A549 (cell line): ENCODE results near the gene COQ8B.

Source experiments
- BHLHE40 ChIP-seq: IDR thresholded peaks from 2 replicates; pipeline ENCODE4 v1.6.1; 2012; ENCODE audit warnings: low read depth, low read length, inconsistent platforms
- CEBPB ChIP-seq, 2 experiments: fragments of >200 bp in 1 of 2; sonication (Bioruptor Twin) in 1 of 2; formaldehyde crosslinking in 1 of 2; IDR thresholded peaks; 2 replicates each; pipeline ENCODE4 v1.6.1; 2012 to 2016
- EP300 ChIP-seq, 2 experiments: fragments of >200 bp; sonication (Bioruptor Twin); formaldehyde crosslinking; IDR thresholded peaks; 2 replicates in 1 of 2; 3 replicates in 1 of 2; pipeline ENCODE4 v1.6.1; 2016 to 2017
- ESRRA ChIP-seq: fragments of 150-350 bp; IDR thresholded peaks from 2 replicates; pipeline ENCODE4 v1.6.1; 2014; ENCODE audit warnings: mild to moderate bottlenecking, low read length, borderline replicate concordance
- JUNB ChIP-seq: fragments of >200 bp; sonication (Bioruptor Twin); formaldehyde crosslinking; IDR thresholded peaks from 2 replicates; pipeline ENCODE4 v1.6.1; 2016
- POLR2A ChIP-seq: IDR thresholded peaks from 2 replicates; pipeline ENCODE4 v1.6.1; 2012; ENCODE audit warnings: mild to moderate bottlenecking, low read length
- SMC3 ChIP-seq: fragments of >200 bp; sonication (Bioruptor Twin); formaldehyde crosslinking; IDR thresholded peaks from 3 replicates; pipeline ENCODE4 v1.6.1; 2018; ENCODE audit warnings: inconsistent platforms
- TF ChIP-seq, protein P1 (sequence below): fragments of 200-600 bp; sonication (generic); IDR thresholded peaks from 2 replicates; pipeline ENCODE4 v1.6.1; 2016; ENCODE audit warnings: antibody characterized with exemption, mild to moderate bottlenecking, moderate library complexity
- TF ChIP-seq, protein P2 (sequence below): fragments of >200 bp; sonication (Bioruptor Twin); formaldehyde crosslinking; IDR thresholded peaks from 3 replicates; pipeline ENCODE4 v1.5.1; 2016
- TF ChIP-seq, protein P3 (sequence below): IDR thresholded peaks from 2 replicates; pipeline ENCODE4 v1.6.1; 2012

DNA sequence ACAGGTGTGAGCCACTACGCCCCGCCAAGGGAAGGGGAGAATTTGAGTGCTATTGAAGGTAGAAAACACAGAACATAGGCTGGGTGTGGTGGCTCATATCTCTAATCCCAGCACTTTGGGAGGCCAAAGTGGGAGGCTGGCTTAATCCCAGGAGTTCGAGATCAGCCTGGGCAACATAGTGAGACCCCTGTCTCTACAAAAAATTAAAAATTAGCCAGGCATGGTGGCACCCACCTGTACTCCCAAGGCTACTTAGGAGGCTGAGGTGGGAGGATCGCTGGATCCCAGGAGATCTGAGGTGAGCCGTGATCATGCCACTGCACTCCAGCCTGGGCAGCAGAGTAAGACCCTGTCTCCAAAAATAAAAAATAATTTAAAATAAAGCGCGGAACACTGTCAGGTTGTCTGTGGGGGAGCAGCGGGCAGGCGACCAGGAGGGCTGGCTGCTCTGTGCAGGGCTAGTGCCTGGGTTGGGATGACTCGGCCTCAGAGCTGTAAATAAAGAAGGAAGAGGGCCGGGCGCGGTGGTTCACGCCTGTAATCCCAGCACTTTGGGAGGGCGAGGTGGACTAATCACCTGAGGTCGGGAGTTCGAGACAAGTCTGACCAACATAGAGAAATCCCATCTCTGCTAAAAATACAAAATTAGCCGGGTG is 74.5 kb downstream of the COQ8B start:
- TF ChIP-seq POLR2A (no peak), SMC3 (no peak), BHLHE40 (no peak), CEBPB (IDR thresholded peaks at IDR 0.05) (no peak), ESRRA (no peak), EP300 (IDR thresholded peaks at IDR 0.05) (no peak), JUNB (no peak)
- TF ChIP-seq, protein P1, sequence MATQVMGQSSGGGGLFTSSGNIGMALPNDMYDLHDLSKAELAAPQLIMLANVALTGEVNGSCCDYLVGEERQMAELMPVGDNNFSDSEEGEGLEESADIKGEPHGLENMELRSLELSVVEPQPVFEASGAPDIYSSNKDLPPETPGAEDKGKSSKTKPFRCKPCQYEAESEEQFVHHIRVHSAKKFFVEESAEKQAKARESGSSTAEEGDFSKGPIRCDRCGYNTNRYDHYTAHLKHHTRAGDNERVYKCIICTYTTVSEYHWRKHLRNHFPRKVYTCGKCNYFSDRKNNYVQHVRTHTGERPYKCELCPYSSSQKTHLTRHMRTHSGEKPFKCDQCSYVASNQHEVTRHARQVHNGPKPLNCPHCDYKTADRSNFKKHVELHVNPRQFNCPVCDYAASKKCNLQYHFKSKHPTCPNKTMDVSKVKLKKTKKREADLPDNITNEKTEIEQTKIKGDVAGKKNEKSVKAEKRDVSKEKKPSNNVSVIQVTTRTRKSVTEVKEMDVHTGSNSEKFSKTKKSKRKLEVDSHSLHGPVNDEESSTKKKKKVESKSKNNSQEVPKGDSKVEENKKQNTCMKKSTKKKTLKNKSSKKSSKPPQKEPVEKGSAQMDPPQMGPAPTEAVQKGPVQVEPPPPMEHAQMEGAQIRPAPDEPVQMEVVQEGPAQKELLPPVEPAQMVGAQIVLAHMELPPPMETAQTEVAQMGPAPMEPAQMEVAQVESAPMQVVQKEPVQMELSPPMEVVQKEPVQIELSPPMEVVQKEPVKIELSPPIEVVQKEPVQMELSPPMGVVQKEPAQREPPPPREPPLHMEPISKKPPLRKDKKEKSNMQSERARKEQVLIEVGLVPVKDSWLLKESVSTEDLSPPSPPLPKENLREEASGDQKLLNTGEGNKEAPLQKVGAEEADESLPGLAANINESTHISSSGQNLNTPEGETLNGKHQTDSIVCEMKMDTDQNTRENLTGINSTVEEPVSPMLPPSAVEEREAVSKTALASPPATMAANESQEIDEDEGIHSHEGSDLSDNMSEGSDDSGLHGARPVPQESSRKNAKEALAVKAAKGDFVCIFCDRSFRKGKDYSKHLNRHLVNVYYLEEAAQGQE = no peak
- TF ChIP-seq, protein P2, sequence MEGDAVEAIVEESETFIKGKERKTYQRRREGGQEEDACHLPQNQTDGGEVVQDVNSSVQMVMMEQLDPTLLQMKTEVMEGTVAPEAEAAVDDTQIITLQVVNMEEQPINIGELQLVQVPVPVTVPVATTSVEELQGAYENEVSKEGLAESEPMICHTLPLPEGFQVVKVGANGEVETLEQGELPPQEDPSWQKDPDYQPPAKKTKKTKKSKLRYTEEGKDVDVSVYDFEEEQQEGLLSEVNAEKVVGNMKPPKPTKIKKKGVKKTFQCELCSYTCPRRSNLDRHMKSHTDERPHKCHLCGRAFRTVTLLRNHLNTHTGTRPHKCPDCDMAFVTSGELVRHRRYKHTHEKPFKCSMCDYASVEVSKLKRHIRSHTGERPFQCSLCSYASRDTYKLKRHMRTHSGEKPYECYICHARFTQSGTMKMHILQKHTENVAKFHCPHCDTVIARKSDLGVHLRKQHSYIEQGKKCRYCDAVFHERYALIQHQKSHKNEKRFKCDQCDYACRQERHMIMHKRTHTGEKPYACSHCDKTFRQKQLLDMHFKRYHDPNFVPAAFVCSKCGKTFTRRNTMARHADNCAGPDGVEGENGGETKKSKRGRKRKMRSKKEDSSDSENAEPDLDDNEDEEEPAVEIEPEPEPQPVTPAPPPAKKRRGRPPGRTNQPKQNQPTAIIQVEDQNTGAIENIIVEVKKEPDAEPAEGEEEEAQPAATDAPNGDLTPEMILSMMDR = no peak
- TF ChIP-seq, protein P3, sequence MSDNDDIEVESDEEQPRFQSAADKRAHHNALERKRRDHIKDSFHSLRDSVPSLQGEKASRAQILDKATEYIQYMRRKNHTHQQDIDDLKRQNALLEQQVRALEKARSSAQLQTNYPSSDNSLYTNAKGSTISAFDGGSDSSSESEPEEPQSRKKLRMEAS = no peak
